GM12878 (cell line): ENCODE measurements around the gene BHLHE23. TPM values are rescaled to one million over a fixed set of nuclear protein-coding genes. Genes with fewer than 3 reads are reported as not detected.

Experiments
- ATAC-seq: fragments of 200-7000 bp; cut with Tn5 transposase; 3 replicates; pipeline ENCODE4 v1.9.1; 2020; ENCODE audit warnings: mild to moderate bottlenecking, moderate library complexity
- BruUV-seq: library from RNA; stranded (reverse); fragments of 400-500 nt; replicated peaks from 2 replicates; lab custom pipeline; 2021; lab: Mats Ljungman, UMichigan
- CTCF ChIA-PET: fragments of 300-600 bp; sonication (Branson Sonifier 250); formaldehyde crosslinking; extraction: SDS; loops from one replicate; lab custom pipeline; 2021; ENCODE audit warnings: inconsistent platforms; lab: Yijun Ruan, JAX
- POLR2A ChIA-PET: fragments of 350-600 bp; formaldehyde crosslinking; extraction: SDS; loops from one replicate; lab custom pipeline; 2021; ENCODE audit warnings: inconsistent platforms; lab: Charles Lee
- RAD21 ChIA-PET: fragments of 300-600 bp; sonication (Branson Sonifier 250); formaldehyde crosslinking; loops from one replicate; lab custom pipeline; 2023; ENCODE audit warnings: antibody characterized with exemption; ENCODE audit not compliant: unreplicated experiment; lab: Charles Lee
- SMC1A ChIA-PET: fragments of 300-600 bp; sonication (Branson Sonifier 250); formaldehyde crosslinking; loops from one replicate; lab custom pipeline; 2023; ENCODE audit not compliant: unreplicated experiment, uncharacterized antibody; lab: Charles Lee
- DNase-seq: peaks from one replicate; pipeline ENCODE4 v3.0.0-alpha.2; 2011; ENCODE audit warnings: low read depth, low spot score
- FAIRE-seq: peaks from 3 replicates; lab custom pipeline; 2011; peaks lifted over from hg19 to GRCh38; lab: Jason Lieb, UNC
- H2AFZ ChIP-seq: 2 replicates; pipeline ENCODE4 v1.6.0; 2011; ENCODE audit warnings: low read depth, low read length, control low read depth; ENCODE audit not compliant: control insufficient read depth
- H3K27ac ChIP-seq: 2 replicates; pipeline ENCODE4 v1.5.1; 2011; ENCODE audit warnings: control low read depth; ENCODE audit not compliant: control insufficient read depth, insufficient read depth
- H3K27me3 ChIP-seq, 2 experiments: replicated peaks in 1 of 2; 2 replicates each; pipeline versions ENCODE4 v1.6.0 to v1.6.1; 2011; ENCODE audit warnings: low read length in 1 of 2; ENCODE audit not compliant: control insufficient read depth in 2 of 2, insufficient read depth in 2 of 2
- H3K36me3 ChIP-seq, 2 experiments: 2 replicates each; pipeline ENCODE4 v1.5.1; 2011; ENCODE audit warnings: low read length in 1 of 2; ENCODE audit not compliant: control insufficient read depth in 2 of 2, insufficient read depth in 2 of 2
- H3K4me1 ChIP-seq: 2 replicates; pipeline ENCODE4 v1.6.1; 2011; ENCODE audit warnings: mild to moderate bottlenecking, low read length, moderate library complexity, mixed read lengths; ENCODE audit not compliant: control insufficient read depth, insufficient read depth
- H3K4me2 ChIP-seq: 2 replicates; pipeline ENCODE4 v1.6.0; 2011; ENCODE audit warnings: control low read depth; ENCODE audit not compliant: control insufficient read depth, insufficient read depth
- H3K4me3 ChIP-seq: fragments of 200-600 bp; sonication (generic); 2 replicates; pipeline ENCODE4 v1.5.1; 2016
- H3K79me2 ChIP-seq: 2 replicates; pipeline ENCODE4 v1.6.0; 2011; ENCODE audit warnings: low read length; ENCODE audit not compliant: control insufficient read depth, insufficient read depth
- H3K9ac ChIP-seq: 2 replicates; pipeline ENCODE4 v1.8.0; 2011; ENCODE audit warnings: low read length, control low read depth, mixed read lengths; ENCODE audit not compliant: control insufficient read depth, insufficient read depth
- H3K9me3 ChIP-seq: replicated peaks from 3 replicates; pipeline ENCODE4 v1.5.1; 2011; ENCODE audit warnings: mild to moderate bottlenecking, low read length; ENCODE audit not compliant: control insufficient read depth, insufficient read depth
- H4K20me1 ChIP-seq: 2 replicates; pipeline ENCODE4 v1.6.0; 2011; ENCODE audit not compliant: control insufficient read depth, insufficient read depth
- DPF2 ChIP-seq: fragments of 450-650 bp; IDR thresholded peaks from 2 replicates; pipeline ENCODE4 v1.6.1; 2017; ENCODE audit warnings: mild to moderate bottlenecking
- GABPA ChIP-seq: IDR thresholded peaks from 2 replicates; pipeline ENCODE4 v1.6.1; 2014; ENCODE audit warnings: antibody characterized with exemption, low read depth, mild to moderate bottlenecking, inconsistent platforms
- HCFC1 ChIP-seq: fragments of 150-350 bp; IDR thresholded peaks from 2 replicates; pipeline ENCODE4 v1.6.1; 2014; ENCODE audit warnings: low read length
- HSF1 ChIP-seq: fragments of 150-350 bp; IDR thresholded peaks from 2 replicates; pipeline ENCODE4 v1.6.1; 2014; ENCODE audit warnings: mild to moderate bottlenecking, low read depth, low read length
- IKZF1 ChIP-seq: fragments of 450-650 bp; conservative IDR thresholded peaks from 2 replicates; pipeline ENCODE4 v1.6.1; 2017; ENCODE audit warnings: antibody characterized with exemption, mild to moderate bottlenecking
- MAX ChIP-seq: IDR thresholded peaks from 2 replicates; pipeline ENCODE4 v1.6.1; 2012; ENCODE audit warnings: low read depth, low read length, improper control_type of control experiment
- MEF2B ChIP-seq: fragments of 450-650 bp; IDR thresholded peaks from 2 replicates; pipeline ENCODE4 v1.6.1; 2018; ENCODE audit warnings: mild to moderate bottlenecking, moderate library complexity; ENCODE audit not compliant: partially characterized antibody, poor library complexity, severe bottlenecking
- NFYA ChIP-seq: IDR thresholded peaks from 2 replicates; pipeline ENCODE4 v1.6.1; 2011; ENCODE audit warnings: low read depth, mild to moderate bottlenecking, low read length, improper control_type of control experiment, borderline replicate concordance
- PAX5 ChIP-seq: IDR thresholded peaks from 2 replicates; pipeline ENCODE4 v1.6.1; 2011; ENCODE audit warnings: low read depth, low read length, borderline replicate concordance
- RAD51 ChIP-seq: fragments of 450-650 bp; IDR thresholded peaks from 2 replicates; pipeline ENCODE4 v1.6.1; 2016; ENCODE audit warnings: moderate library complexity, mild to moderate bottlenecking, inconsistent platforms
- RELB ChIP-seq: fragments of 450-650 bp; IDR thresholded peaks from 2 replicates; pipeline ENCODE4 v1.6.1; 2017; ENCODE audit warnings: low read depth, mild to moderate bottlenecking, moderate library complexity
- SPI1 ChIP-seq: IDR thresholded peaks from 2 replicates; pipeline ENCODE4 v1.6.1; 2011; ENCODE audit warnings: low read depth, mild to moderate bottlenecking, low read length, moderate library complexity, borderline replicate concordance; ENCODE audit not compliant: insufficient read depth
- ZBTB40 ChIP-seq: fragments of 450-650 bp; IDR thresholded peaks from 2 replicates; pipeline ENCODE4 v1.6.1; 2016; ENCODE audit warnings: mild to moderate bottlenecking, moderate library complexity, borderline replicate concordance
- ZNF384 ChIP-seq: IDR thresholded peaks from 2 replicates; pipeline ENCODE4 v1.6.1; 2012; ENCODE audit warnings: low read depth, mild to moderate bottlenecking, low read length, improper control_type of control experiment, borderline replicate concordance
- ZZZ3 ChIP-seq: IDR thresholded peaks from 2 replicates; pipeline ENCODE4 v1.6.1; 2011; ENCODE audit warnings: low read depth; ENCODE audit not compliant: control insufficient read depth, insufficient read length
- WGBS: methylation state at CpG from one replicate; pipeline ENCODE4 v1.1.6; 2016; ENCODE audit warnings: low lambda C conversion rate; ENCODE audit not compliant: insufficient replicate concordance, insufficient coverage; ENCODE audit errors: missing lambda C conversion rate; 5-methylcytosine and 5-hydroxymethylcytosine counted together
- in situ Hi-C: fragments of 300-500 bp; cut with MboI; formaldehyde crosslinking; loops from 9 replicates; pipeline ENCODE4 v1.14.3; 2018; ENCODE audit warnings: mixed read lengths
- intact Hi-C: fragments of 100-400 bp; cut with micrococcal nuclease; formaldehyde crosslinking; loops from one replicate; pipeline ENCODE4 v1.14.2; 2022; ENCODE audit not compliant: unreplicated experiment
- polyA plus RNA-seq, 11 experiments: library from polyadenylated mRNA; depleted of rRNA in 4 of 11; unstranded in 6 of 11; stranded (reverse) in 5 of 11; fragments of >200 nt; fragmentation: Nextera tagmentation in 4 of 11; fragmentation: Illumina TruSeq in 1 of 11; extraction: Ambion mirVana in 4 of 11; extraction: Trizol in 1 of 11; gene quantifications; 1 replicate in 1 of 11; 2 replicates in 10 of 11; pipeline versions ENCODE4 v1.2.1 to v1.2.3, GENCODE V29; 2011 to 2016; ENCODE audit warnings: inconsistent platforms in 2 of 11, missing spikeins in 2 of 11, low read depth in 1 of 11
- total RNA-seq, 4 experiments: library from RNA; depleted of rRNA in 3 of 4; stranded (reverse); fragments of >200 nt in 3 of 4; fragmentation: Illumina TruSeq in 1 of 4; extraction: Trizol in 1 of 4; gene quantifications; 2 replicates each; pipeline versions ENCODE4 v1.2.1 to v1.2.3, GENCODE V29; 2013 to 2021

BHLHE23 gene
- total and polyA plus RNA-seq, 10 of the 15 experiments (the other 5 are each of a cell fraction or from before 2014, with no cell fraction given): 0.28 to 0.33 TPM; not detected in 8

GRCh38 chr20:63042448-63043071 is 35.8 kb upstream of the BHLHE23 start:
- no peaks in the 10 kb centered on the region for H3K27me3 ChIP-seq
- ATAC-seq: peak; percentile 83
- H3K9me3 ChIP-seq: no peaks in the 10 kb centered on the region; the same call in 2 of the 3 replicates
- DNase-seq: peak; percentile 63
- no peaks in the 10 kb centered on the region for H3K79me2 ChIP-seq
- FAIRE-seq: no peak
- H3K4me2 ChIP-seq: no peak overlapping the region
- no peak overlapping the region for H2AFZ ChIP-seq
- in situ Hi-C loops (no loop called here), intact Hi-C loops (no loop called here)
- BruUV-seq: TSS peak; percentile 51
- H4K20me1 ChIP-seq: no peaks in the 10 kb centered on the region
- ChIA-PET CTCF (interaction anchor here (0.6 to 2.3 kb wide), 4 partner anchors 12 to 170 kb away, joined by 3 to 11 read pairs (median 4); no protein-coding TSS in a partner anchor), RAD21 (interaction anchor here (2.7 kb wide), 2 partner anchors 31 to 64 kb away, joined by 9 to 19 read pairs; no protein-coding TSS in a partner anchor), SMC1A (interaction anchor here (0.7 to 1.9 kb wide), 5 partner anchors 17 to 133 kb away, joined by 3 to 7 read pairs (median 3); no protein-coding TSS in a partner anchor), POLR2A (interaction anchor here (1.0 to 1.4 kb wide), 2 partner anchors 9 to 31 kb away, joined by 3 to 8 read pairs; no protein-coding TSS in a partner anchor)
- H3K4me3 ChIP-seq: no peak overlapping the region
- peaks cover 6% of the 10 kb centered on the region for H3K4me1 ChIP-seq
- no peak overlapping the region for H3K9ac ChIP-seq
- H3K27ac ChIP-seq: no peak overlapping the region
- H3K36me3 ChIP-seq: no peaks in the 10 kb centered on the region
- 34% methylated on average over 12 of the region's 12 CpGs for whole genome bisulfite sequencing
- TF ChIP-seq ZZZ3: no peak
- peak; percentile 54 for TF ChIP-seq MEF2B
- peak; percentile 78 for TF ChIP-seq RELB
- no peak for TF ChIP-seq ZNF384
- peak; percentile 64 for TF ChIP-seq IKZF1
- no peak for TF ChIP-seq HSF1
- TF ChIP-seq NFYA: no peak
- no peak for TF ChIP-seq GABPA
- TF ChIP-seq PAX5: no peak
- TF ChIP-seq MAX: 0 out of 2 replicates have a peak, but pooled peaks have one; percentile 16
- no peak for TF ChIP-seq HCFC1
- peak; percentile 21 for TF ChIP-seq RAD51
- peak; percentile 78; the same call in 1 of the 2 replicates for TF ChIP-seq SPI1
- TF ChIP-seq ZBTB40: no peak
- TF ChIP-seq DPF2: peak; percentile 51; the same call in 1 of the 2 replicates
